ENCODE measurements around the gene SRI. TPM values are rescaled to one million over a fixed set of nuclear protein-coding genes. Genes with fewer than 3 reads are reported as not detected.
"Not testable (repeated sequence)": the region's sequence is repeated elsewhere in the genome, so short reads cannot be mapped to it uniquely, and the experiment has no call there.

The SRI gene
- polyA plus RNA-seq, 4 donors = 145 to 171 (median 165) TPM

DNA sequence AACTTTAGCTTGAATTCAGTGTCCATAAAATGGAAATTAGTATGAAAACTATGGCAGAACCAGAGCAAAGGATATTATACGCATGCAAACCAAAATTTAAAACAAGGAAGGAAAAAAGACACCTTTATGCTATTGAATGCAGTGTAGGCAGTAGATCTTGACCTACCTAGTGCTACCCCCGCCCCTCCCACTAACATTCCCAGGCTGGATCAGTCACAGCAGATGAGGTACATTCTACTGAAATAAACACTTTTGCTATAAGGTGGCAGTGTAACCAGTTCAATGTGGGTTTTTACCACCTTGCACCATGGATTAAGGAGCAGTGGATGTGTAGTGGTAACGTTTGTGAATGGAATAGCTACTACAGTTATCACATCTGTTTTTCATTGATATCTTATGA, 27.9 kb downstream of the SRI start:
- DNase-seq (ENCODE audit: low read depth in 4 of 4, low spot score in 3 of 4) = no peak

- no peak for DNase-seq (ENCODE audit: low read depth in 4 of 4, low spot score in 3 of 4)
These were observed 34.2 kb downstream of the SRI start for GRCh38 chr7:88185650-88186049.

DNA sequence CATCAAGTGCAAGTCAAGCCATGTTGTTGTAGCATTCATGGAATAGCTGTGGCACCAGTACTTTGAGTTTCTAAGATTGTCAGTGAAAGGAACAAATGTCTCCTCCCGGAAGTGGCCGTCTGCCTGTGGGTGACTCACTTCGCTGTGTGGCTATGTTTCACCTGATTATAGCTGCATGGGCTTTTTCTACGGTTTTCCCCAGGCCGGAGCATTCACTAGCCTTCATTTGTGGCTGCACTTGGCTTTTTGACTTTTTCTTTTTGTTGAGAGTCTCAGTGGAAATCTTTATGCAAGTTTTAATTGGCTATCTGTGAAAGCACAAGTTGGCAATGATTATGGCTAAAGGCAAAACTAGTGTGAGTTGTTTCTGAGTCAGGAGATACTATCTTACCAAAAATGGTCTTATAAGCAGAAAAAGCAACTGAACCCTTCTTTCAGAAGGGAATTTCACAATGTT, 35.0 kb downstream of the SRI start:
- no peak for DNase-seq (ENCODE audit: low read depth in 4 of 4, low spot score in 3 of 4)

- DNase-seq (ENCODE audit: low read depth in 4 of 4, low spot score in 3 of 4) = no peak
These were observed 36.8 kb downstream of the SRI start for GRCh38 chr7:88183051-88183450.

DNA sequence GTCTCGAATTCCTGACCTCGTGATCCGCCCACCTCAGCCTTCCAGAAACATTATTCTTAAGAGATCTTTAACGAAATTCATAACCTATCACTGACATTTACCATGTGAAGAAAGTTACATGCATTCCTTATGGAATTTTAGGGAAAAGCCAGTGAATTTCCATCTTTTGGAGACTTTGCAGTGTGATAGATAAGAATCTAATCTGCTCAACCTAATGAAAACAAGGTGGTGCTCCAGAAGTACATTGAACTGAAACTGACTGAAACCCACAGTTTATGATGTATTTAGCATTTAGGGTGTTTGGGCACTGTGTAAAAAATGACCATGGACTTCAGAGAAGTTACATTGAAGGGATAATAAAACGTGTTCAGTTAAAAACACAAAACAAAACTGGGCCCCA, 43.6 kb downstream of the SRI start:
- no peak for DNase-seq (ENCODE audit: low read depth in 4 of 4, low spot score in 3 of 4)

- DNase-seq (ENCODE audit: low read depth in 4 of 4, low spot score in 3 of 4) = no peak
These were observed 47.0 kb downstream of the SRI start for GRCh38 chr7:88172842-88173241.

- peak in 3 of 4 donors; percentile 5 to 14 (median 13) for DNase-seq (ENCODE audit: low read depth in 4 of 4, low spot score in 3 of 4)
These were observed 50.0 kb downstream of the SRI start for GRCh38 chr7:88169717-88170320.

GRCh38 chr7:88167721-88168120, 52.1 kb downstream of the SRI start:
- no peak for DNase-seq (ENCODE audit: low read depth in 4 of 4, low spot score in 3 of 4)

GRCh38 chr7:88167223-88167622, 52.6 kb downstream of the SRI start:
- no peak for DNase-seq (ENCODE audit: low read depth in 4 of 4, low spot score in 3 of 4)

DNA sequence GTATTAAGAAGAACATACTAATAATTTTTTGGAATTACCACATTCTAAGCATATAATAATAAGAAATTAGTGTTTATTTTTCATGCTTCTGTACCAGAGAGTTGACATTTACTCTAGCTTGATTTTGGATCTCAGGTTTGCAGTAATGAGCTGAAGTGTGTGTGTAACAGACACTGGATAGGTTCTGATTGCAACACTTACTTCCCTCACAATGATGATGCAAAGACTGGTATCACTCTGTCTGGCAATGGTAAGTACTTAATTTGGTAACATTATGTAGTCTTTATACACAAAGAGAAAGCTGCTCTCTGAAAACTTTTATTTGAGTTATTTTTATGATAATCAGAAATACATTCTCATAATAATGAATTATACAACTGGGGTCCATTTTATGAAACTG, 54.1 kb downstream of the SRI start:
- DNase-seq (ENCODE audit: low read depth in 4 of 4, low spot score in 3 of 4) = no peak

- not testable (repeated sequence) for DNase-seq (ENCODE audit: low read depth in 4 of 4, low spot score in 3 of 4)
These were observed 60.1 kb downstream of the SRI start for GRCh38 chr7:88159741-88160140.

GRCh38 chr7:88156356-88156755, 63.5 kb downstream of the SRI start:
- no peak for DNase-seq (ENCODE audit: low read depth in 4 of 4, low spot score in 3 of 4)

GRCh38 chr7:88155756-88156155, 64.1 kb downstream of the SRI start:
- no peak for DNase-seq (ENCODE audit: low read depth in 4 of 4, low spot score in 3 of 4)

Other genes starting within 250 kb of the SRI start
- gene STEAP4, start 86.9 kb upstream of the SRI start, polyA plus RNA-seq (ENCODE audit: insufficient read length in 4 of 4) = under 1 TPM; 0.12 to 0.31 (median 0.15) TPM